Sciatic nerve (tissue), 2 donors: ENCODE results near the gene WDFY4. TPM values are rescaled to one million over a fixed set of nuclear protein-coding genes. Genes with fewer than 3 reads are reported as not detected.

Source experiments
- ATAC-seq: fragments of 200-7000 bp; cut with Tn5 transposase; one replicate; pipeline ENCODE4 v1.9.1; 2020; ENCODE audit warnings: mild to moderate bottlenecking, moderate library complexity
- DNase-seq: peaks from one replicate; pipeline ENCODE4 v3.0.0-alpha.2; 2020; ENCODE audit warnings: low spot score
- intact Hi-C: fragments of 100-400 bp; cut with DNase I; formaldehyde crosslinking; loops from one replicate; pipeline ENCODE4 v1.14.2; 2022
- total RNA-seq: library from RNA; stranded (reverse); fragmentation: NEBNext Ultra II Directional; extraction: Animal tissue kit (Norgen Biotek cat#: 25700); gene quantifications from one replicate; pipeline ENCODE4 v1.2.1, GENCODE V29; 2021
- donor health status: DM: no; HTN: no; CAD: no.
- donor health status: DM: no; HTN: no; CAD: no.

The WDFY4 gene
- total RNA-seq, 1 donor from 2014 or later = 8.6 TPM

- DNase-seq (no peak), ATAC-seq (no peak)
- intact Hi-C loops = no loop called here
Measured at GRCh38 chr10:48818861-48819520, 134.3 kb downstream of the WDFY4 start.

- intact Hi-C loops = no loop called here
- ATAC-seq (no peak), DNase-seq (no peak)
Measured at GRCh38 chr10:48819783-48820182, 135.1 kb downstream of the WDFY4 start.

- DNase-seq (no peak), ATAC-seq (no peak)
- intact Hi-C loops = no loop called here
Measured at GRCh38 chr10:48820231-48820630, 135.6 kb downstream of the WDFY4 start.

- intact Hi-C loops = no loop called here
- ATAC-seq (no peak), DNase-seq (no peak)
Measured at GRCh38 chr10:48820699-48821098, 136.0 kb downstream of the WDFY4 start.

- no peak for DNase-seq
- intact Hi-C loops = no loop called here
- no peak for ATAC-seq
Measured at GRCh38 chr10:48821111-48821510, 136.4 kb downstream of the WDFY4 start.

DNA sequence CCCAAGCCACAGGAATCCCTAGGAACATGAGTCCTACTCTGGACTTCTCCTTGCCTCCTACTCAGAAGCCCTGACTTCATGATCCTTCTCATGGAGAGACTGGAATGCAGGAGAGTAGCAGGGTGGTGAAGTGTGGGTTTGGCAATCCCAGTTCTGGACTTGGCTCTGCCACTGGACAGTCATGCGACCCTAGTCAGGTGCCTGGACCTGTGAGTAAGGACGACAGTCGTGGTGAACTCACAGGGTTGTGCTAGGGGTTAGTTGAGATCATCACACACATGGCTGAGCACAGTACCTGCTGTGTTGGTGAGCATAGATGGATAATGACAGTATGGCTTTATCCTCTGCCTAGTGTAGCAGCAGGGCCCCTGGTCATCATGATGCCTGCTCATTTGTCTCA is 137.0 kb downstream of the WDFY4 start:
- intact Hi-C loops = no loop called here
- DNase-seq = no peak
- ATAC-seq = no peak

DNA sequence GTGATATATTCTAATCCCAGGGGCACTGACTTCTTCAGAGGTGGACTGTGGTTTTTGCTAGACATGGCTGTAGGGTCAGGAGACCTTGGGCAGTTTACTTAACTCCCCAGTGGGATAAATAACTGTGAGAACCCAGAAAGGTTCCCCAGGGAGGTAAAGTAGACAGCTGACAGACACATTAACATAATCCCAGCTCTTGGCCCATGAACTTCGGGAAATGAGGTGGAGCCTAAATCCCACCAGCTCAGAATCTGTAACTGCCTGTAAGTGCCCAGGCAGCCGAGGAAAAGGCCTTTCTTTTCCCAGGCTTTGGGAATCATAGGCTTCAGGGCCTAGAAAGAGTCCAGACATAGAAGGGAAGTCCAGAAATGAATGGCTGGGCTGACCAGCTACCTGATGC is 149.0 kb downstream of the WDFY4 start:
- DNase-seq (no peak), ATAC-seq (no peak)
- intact Hi-C loops = no loop called here

DNA sequence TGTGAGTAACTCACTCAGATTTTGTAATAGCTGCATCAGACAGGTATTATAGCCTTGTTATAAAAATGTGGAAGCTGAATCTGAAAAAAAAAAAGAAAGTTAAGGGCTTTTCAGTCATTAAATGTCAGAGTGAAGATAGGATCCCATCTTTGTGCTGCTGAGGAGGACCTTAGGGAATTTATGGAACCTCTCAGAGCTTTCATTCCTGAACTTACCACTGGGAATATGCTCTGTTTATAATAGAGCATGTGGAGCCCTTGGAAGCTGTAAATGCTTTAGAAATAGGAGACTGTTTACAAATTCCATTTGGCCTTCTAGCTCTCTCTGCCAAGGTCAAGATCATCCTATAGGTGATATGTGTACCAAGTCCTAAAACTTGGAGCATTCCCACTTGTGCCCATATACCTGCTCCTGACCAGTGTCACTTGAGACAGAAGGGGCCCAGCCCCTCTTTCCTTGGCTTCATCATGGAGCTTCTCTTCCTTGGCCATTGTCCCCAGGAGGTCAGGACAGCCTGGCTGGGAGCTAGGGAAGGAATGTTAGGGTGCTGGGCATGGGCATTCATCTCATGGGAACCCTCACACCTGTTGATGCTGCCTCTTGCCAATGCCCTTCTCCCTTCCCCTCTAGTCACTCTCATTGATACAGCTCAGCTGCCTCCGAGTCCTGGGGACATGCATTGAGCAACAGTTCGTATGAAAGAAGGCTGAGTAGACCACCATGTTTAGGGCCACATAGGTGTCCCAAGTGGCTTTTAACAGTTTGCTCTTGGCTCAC is 149.7 kb downstream of the WDFY4 start:
- DNase-seq (no peak), ATAC-seq (no peak)
- intact Hi-C loops = no loop called here

DNA sequence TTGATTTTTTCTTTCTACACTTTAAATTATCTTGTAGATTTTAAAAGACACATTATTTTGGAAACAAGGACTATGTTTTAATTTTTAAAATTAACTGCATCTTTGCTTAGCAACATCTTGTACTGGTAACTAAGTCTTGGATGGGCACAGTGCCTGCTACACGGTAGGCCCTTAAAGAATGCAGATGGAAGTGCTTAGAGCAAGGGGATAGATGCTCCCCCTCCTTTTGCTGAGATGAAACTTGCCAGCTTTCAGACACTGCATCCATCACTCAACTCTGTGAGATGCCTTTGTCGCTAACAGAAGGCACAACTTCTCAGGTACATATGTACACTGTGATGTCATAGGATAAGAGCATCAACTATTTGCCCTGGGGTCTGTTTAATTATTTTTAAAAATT is 151.1 kb downstream of the WDFY4 start:
- no peak for DNase-seq
- intact Hi-C loops = no loop called here
- no peak for ATAC-seq

DNA sequence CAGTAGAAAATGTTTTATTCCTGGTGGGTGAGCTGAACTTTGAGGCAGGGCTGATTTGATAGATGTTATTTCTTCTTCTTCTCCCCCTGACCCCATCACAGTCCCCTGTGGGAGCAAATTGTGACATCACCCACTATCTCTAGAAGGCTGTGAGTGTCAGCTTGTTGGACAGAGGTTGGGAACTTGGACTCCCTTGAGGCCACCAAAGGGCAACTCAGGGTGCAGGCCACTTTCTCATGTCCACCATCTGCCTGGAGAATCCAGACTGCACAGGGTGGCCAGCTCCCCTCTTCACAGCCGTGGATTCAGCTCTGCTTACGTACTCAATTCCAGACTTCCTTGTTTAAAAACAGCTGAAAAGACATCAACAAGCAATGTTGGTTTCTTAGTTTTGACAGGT is 151.9 kb downstream of the WDFY4 start:
- ATAC-seq = no peak
- intact Hi-C loops = no loop called here
- no peak for DNase-seq

- intact Hi-C loops = no loop called here
- no peak for DNase-seq
- peak; percentile 45 for ATAC-seq
Measured at GRCh38 chr10:48838834-48839233, 154.2 kb downstream of the WDFY4 start.

- DNase-seq (no peak), ATAC-seq (no peak)
- intact Hi-C loops = no loop called here
Measured at GRCh38 chr10:48839809-48840679, 155.4 kb downstream of the WDFY4 start.

DNA sequence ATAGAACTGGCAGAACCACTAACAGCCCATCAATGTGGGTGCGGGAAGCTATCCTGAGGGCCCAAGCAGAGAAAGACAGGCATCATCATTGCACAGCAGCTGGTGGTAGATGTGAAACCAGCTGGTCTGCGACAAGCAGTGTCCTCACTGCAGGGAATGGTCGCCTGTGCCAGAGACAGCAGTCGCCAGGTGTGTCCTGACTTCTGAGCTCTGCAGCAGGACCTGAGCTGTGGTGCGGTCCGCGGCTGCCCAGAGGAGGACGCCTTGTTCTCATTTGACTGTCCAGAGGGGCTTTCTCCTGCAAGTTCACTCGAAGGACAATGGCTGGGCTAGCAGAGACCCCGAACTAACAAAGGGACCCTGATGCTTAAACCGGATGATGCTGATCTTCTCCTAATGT is 157.6 kb downstream of the WDFY4 start:
- intact Hi-C loops = no loop called here
- no peak for ATAC-seq
- DNase-seq = no peak

GRCh38 chr10:48843198-48843597 is 158.5 kb downstream of the WDFY4 start:
- DNase-seq (no peak), ATAC-seq (no peak)
- intact Hi-C loops = no loop called here

- DNase-seq (no peak), ATAC-seq (no peak)
- intact Hi-C loops = no loop called here
Measured at GRCh38 chr10:48844616-48845015, 159.9 kb downstream of the WDFY4 start.

DNA sequence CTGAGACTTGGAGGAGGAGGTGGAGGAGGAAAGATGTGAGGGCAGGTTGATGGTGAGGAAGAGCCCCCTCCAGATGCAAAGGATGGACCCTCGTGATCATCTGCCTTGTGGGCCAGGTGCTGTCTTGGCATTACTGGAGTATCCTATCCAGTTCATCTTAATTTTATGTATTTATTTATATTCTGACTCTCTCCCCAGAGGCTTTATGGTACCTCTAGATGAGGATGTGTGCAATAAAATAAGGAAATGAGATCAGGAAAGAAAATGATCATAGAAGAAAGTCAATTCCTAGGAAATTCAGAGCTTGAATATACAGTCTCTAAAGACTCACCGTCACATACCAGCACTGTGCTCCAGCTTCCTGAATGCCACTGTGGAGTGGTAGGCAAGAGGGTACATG is 160.8 kb downstream of the WDFY4 start:
- DNase-seq (no peak), ATAC-seq (no peak)
- intact Hi-C loops = no loop called here

GRCh38 chr10:48847691-48848090 is 163.0 kb downstream of the WDFY4 start:
- no peak for ATAC-seq
- intact Hi-C loops = no loop called here
- DNase-seq = no peak

GRCh38 chr10:48856855-48857254 is 172.2 kb downstream of the WDFY4 start:
- no peak for ATAC-seq
- intact Hi-C loops = no loop called here

GRCh38 chr10:48872234-48872633 is 187.6 kb downstream of the WDFY4 start:
- ATAC-seq (no peak), DNase-seq (no peak)
- intact Hi-C loops = no loop called here

More at GRCh38 chr10:48856855-48857254, 172.2 kb downstream of the WDFY4 start:
- DNase-seq = no peak

DNA sequence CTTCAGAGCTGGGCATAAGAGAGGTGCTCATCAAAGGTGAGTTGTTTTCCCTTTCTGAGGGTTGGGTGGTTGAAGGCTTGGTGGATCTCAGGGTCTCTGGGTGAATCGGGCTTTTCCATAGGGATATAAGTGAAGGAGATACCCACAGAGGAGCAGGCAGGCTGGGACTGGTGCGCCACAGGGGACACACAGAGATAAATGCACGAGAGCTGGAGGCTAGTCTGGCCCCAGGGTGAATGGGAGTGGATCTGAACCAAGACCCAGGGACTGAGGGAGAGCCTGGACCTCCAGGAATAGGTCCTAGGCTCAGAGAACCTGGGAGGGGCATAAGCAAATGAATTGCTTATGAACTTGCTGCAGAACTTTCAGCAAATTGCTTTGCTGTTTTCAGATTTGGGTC is 193.4 kb downstream of the WDFY4 start:
- ATAC-seq (no peak), DNase-seq (no peak)
- intact Hi-C loops = no loop called here
